HG02588 (cell line): ENCODE results near the gene REXO4.
A peak's percentile ranks its signal among the peaks of the same experiment; 100 is the strongest.

Experiments used
- ATAC-seq: cut with Tn5 transposase; IDR thresholded peaks from one replicate; pipeline ENCODE4 v1.9.1; 2021; ENCODE audit warnings: mild to moderate bottlenecking, moderate library complexity; ENCODE audit not compliant: unreplicated experiment

Gene REXO4

DNA sequence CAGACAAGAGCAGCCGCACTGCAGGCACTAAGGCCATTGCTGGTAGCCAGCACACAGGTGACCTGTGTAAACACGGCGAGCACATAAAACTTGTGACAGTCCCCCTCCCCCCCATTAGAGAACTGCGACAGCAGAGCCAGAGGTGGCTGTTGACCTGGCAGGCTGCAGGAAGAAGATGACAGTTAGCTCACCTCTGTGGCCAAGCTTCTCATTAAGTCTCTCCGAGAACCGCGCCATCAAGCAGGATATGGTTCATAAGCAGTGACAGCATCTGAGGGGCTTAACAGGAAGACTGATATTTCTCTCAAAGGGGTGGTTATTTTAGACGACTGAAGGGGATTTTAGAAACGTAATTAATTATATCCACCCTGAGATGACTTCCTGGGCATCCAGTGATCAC, 47.1 kb downstream of the REXO4 start:
- no peak for ATAC-seq

DNA sequence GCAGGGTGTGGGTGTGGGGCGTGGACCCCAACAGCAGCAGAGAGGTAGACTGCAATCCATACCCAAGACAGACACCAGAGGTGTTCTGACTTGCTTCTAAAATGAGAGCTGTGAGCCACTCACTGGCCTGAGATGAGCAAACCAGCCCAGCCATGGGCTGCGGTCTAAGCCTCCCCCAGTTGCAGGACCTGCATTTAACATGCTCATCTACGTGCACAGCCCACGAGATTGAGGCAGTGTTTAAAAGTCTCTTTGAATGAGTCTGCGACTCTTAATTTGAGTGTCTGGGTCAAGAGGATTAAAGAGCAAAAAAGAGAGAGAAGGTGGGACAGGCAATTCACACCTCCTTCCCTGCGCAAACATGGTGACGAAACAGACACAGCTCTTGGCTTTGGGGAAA, 47.9 kb downstream of the REXO4 start:
- ATAC-seq = no peak

DNA sequence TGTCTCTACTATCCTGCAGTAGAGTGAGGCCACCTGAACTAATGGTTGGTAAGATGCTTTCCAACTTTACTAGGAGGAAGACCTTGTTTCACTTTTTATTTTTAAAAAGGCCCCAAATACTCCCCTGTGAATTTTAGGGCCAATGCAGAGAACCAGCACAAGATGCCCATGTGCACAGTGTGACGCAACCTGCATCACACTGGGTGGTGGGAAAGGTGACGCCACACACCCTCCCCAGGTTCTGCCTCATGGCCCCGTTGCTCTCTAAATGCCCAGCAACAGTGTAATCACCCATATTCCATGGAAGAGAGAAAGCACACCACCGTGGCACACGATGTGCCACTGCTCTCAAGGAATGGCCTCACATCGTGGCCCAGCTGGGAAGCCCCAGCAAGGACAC, 48.4 kb downstream of the REXO4 start:
- no peak for ATAC-seq

DNA sequence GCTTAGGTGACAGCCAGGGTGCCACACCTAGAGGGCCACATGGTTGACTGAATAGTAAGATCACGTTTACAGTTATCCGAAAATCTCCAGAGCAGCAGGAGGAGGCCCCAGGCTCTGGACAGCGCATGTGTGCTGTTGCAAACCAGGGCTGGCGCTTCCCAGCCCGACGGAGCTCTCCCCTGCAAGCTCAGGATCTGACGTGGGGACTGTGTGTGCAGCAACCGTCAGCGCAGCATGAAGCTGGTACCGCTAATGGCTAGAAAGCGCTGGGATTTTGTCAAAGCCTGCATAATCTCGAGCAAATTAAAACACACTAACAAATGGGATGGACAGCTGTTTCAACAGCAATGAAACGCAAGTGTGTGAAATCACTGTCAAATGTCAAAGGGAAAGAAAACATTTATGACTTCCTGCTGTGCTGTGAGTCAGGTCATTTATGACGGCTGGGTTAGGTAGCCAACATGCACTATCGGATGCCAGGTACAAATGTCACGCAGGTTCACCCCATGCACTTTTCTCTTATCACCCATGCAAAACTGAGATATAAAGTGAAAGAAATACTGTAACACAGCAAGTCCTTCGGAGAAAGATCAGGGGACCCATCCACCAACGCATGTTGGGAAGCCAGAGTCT, 49.4 kb downstream of the REXO4 start:
- ATAC-seq = no peak

DNA sequence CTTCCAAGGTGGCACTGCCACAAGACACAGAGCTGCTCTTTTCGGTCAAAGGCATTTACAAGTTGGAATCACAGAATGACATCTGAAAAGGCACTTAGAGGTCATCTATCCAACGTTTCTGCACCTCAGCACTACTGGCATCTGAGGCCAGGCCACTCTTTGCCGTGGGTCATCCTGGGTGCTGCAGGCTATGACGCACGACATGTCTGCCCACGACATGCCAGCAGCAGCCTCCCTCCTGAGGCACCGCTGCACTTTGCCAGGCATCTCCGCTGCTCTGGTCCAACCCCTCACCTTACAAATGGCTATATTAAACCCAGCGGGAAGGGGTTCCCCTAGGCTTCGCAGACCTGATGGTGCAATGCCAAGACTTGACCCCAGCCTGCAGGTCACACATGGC, 50.0 kb downstream of the REXO4 start:
- ATAC-seq = no peak

DNA sequence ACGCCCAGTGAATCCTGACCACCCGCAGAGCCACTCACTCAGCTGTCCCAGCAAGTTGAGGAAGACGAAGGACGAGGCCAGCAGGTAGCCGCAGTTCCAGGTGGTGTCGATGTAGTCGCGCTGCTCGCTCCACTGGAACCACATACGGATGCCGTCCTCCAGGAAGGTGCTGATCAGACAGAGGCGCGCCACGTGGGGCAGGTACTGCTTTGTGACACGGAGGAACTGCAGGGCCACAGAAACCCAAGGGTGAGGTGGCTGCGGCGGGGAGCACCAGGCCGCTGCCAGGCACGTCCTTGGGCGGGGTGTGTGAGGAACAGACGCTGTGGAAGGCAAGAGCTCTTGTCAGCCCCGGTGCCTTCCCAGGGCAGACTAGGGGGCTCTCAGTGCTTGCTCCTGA, 50.6 kb downstream of the REXO4 start:
- no peak for ATAC-seq

DNA sequence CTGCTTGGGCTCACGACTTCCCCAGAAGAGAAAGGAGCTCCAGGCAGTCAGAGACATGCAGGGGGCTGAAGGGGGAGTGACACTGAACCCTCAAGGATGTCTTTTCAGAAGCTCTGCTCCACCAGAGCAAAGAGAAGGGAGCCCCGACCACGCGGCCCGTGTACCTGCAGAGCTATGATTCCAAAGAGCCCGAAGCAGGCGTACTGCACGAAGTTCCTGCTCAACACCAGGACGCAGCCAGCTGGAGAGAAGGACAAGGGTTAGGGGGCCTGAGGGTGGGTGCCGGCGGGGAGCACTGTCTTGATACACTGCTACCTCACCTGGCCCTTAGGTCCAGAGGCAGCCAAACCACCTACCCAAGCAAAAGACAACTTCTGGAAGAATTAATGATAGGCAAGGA, 51.4 kb downstream of the REXO4 start:
- ATAC-seq = no peak

DNA sequence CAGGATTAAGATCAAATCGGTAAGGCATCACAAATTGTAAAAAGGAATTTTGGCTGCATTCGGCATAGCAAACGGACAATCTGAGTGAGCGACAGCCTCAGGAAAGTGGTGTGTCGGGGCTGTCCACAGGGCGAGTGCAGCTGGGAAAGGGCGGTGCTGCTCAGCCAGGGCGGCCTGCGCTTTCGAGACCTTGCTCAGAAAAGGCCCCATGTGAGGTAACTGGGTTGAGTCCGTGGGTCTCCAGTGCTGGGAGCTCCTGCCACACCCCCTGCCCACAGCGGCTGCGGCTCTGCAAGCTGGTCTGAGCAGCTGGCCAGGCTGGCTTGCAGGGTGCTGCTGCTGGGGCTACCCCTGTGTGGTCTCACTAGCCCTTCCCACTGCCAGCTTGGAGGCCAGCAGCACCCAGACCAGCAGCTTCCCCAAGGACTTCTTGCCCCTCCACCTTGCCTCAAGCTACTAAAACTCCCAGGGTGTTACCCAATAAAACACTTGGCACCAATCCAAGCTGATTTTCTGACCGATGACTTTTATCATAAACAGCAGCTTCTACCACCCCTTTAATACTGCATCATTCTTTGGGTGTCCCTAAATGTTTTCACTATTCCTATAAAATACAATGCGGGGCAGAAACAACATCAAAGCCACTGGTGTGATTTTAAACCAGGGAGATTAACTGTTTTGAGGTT, 55.3 kb downstream of the REXO4 start:
- no peak for ATAC-seq

DNA sequence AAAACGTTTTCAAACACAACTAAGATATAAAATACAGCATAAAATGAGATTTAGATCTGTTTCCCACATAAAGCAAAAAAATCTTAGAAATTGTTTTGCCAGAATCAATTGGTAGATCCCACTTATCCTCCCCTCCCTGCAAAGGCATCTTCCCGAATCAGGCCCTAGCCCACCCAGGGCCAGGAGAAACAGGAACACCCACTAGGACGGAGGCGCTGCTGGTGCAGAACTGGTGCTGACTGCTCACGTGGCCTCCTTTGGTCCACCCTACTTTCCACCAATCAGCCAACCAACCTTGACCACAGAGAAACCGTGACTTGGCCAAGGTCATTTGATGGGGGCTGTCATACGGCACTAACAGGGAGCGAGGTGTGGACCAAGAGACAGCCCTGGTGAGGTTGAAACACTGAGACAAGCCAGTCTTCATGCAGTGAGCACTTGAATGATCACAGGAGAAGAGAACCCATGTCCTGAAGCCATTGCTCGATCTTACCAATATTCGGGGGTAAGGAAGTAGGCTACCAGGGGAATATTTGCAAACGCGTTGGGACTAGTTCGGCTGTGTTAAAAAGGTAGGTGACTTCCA, 56.2 kb downstream of the REXO4 start:
- ATAC-seq = no peak

DNA sequence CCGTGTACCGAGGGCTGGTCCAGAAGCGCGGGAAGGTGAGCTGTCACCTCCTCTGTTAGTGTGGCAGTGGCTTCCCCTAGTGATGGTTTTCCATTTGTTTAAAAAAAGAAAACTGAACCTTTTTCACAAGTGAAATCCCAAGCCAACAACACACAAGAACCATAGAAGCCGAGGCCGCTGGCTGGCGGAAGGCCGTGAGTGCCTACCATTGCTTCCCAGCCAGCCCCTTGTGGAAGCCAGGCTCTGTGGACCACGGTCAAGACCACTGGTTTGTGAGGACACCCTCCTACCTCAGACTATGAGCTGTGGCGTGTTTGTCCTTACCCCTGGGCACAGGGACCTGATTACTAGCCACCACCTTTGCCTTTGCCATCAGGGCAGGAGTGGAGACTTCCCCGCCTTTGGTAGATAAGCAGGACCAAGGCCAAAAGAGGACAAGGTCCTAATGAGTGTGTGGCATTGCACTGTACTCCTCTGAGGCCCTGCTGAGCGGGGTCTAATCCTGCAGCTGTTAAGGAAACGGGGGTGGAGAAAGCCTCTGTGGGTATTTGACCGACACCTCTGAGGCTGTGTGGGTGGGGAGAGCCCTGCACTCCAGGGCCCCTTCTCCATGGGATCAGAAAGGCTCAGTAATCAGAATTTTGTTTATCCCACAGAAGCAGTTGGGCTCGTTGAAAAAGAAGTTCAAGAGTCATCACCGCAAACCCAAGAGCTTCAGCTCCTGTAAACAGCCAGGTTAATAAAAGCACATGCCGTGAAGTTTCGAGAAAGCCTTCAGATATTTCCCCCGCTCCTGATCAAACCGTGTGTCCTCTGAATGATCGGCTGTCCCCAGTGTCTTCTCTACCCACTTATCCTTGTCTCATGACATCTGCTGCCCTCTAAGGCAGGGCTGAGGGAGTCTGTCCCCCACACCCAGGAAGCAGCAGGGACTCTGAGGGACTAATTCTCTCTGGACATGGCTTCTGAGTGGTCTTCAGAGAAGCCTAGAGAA, 57.1 kb downstream of the REXO4 start:
- no peak for ATAC-seq

DNA sequence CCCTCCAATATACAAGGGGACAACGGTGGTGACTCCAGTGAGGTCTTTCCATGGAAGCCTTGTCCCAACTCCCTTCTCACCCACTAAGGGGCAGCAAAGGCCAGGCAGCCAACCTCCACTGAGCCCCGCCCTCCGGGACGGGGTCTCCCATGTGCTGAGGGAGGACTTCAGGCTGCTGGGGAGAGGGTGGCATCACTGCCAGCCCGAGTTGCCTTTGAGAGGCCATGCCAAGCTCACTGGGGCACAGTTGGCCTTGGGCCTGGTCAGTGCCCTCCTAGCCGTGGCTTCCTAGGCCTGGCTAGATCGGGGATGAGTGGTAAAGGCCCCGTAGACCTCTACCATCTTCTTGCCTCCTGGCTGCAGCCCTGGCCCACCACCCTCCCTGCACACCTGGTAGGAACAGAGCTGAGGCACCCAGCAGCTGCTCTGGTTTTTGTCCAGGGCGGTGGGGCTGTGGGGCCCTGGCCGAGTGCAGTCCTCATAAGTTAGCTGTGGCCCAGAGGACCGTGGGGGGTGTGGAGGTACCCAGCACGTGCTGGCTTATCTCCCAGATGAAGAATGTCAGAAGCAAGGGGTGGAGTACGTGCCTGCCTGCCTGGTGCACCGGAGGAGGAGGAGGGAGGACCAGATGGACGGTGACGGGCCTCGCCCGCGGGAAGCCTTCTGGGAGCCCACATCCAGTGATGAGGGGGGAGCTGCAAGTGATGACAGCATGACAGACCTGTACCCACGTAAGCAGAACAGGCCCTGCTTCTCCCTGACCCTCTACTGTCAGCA, 58.2 kb downstream of the REXO4 start:
- ATAC-seq = no peak

DNA sequence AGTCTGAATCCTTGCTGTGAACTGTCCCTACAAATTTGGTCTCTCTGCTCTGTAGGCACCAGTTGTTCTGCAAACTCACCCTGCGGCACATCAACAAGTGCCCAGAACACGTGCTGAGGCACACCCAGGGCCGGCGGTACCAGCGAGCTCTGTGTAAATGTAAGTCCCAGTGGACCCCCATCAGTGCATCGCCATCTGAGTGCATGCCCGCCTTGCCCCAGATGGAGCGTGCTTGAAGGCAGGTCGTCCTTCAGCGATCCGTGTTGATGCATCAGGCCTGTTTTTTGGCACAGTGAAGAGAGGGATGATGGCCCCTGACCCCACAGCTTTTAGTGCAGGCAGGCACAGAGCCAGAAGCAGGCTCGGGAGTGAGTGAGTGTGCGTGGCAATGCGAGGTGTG, 60.2 kb downstream of the REXO4 start:
- no peak for ATAC-seq

DNA sequence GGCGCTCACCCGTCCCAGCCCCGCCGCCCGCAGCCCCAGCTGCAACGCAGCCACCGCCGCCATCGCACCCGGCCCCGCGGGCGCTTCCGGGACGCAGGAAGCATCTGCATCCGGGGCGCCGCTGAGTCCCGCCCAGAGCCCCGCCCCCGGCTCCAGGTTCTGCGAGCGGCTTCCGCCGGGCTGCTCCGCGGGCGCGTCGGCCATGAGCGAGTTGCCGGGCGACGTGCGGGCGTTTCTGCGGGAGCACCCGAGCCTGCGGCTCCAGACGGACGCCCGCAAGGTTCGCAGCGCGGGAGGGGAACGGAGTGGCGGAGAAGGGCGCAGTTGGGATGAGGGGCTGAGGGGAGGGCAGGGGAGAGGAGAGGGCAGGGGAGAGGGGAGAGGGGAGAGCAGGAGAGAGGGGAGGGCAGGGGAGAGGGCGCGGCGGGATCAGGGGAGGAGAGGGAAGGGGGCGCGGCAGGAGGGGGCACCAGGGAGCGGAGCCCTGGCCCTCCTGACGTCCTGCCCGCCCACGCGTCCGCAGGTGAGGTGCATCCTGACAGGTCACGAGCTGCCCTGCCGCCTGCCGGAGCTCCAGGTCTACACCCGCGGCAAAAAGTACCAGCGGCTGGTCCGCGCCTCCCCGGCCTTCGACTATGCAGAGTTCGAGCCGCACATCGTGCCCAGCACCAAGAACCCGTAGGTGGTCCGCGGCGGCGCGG, 61.3 kb downstream of the REXO4 start, which contains the start of the genes SURF1 and SURF2:
Gene SURF1 (minus strand): TSS at position 97 of the 701 bp plus-strand sequence. CDS start 34 bp downstream, at position 63.
Gene SURF2 (plus strand): TSS at position 160 of the 701 bp plus-strand sequence. CDS start 43 bp downstream, at position 203.
- ATAC-seq = peak; percentile 67
